Measurements from ENCODE around the gene AFDN. TPM values are rescaled to one million over a fixed set of nuclear protein-coding genes. Genes with fewer than 3 reads are reported as not detected.

AFDN gene
- polyA plus RNA-seq, 1 of the 3 experiments (the other 2 are of a cell fraction) = 25.1 TPM

DNA sequence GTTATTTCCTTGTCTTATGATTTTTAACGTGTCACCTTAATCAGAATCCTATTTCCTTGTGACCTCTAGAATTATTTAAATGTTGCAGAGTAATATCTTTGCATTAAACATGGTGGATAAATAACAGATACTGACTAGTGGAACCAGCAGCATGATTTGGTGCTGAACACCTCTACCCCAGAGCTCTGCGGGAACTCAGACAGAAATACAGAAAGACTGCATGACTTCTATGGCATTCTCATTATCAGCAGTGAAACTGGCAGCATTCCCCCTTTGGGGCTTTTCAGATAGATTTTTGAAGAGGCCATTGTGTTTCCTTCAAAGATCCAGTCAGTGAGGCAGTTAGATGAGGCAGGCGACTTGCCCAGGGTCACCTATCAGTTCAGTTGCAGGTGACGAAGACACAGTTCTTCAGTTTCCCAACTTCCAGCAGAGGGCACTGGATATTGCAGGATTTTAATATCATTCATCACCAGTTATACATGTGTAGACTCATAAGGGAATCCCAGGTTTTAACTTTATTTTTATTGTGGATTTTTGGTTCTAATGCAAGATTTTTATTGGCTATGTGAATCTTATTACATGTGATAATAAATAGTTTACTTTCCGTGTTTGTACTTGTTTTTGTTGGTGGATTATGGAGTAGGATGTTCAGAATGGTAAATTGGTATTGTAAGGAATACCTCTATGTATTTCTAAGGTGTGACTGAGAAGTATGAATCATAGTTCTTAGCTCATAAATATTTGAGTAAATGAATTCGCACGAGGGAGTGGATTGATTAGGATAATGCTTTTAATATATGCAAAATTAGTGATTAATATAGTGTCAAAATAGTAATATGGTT is 81.3 kb downstream of the AFDN start (continued):
- TF ChIP-seq, protein P1, sequence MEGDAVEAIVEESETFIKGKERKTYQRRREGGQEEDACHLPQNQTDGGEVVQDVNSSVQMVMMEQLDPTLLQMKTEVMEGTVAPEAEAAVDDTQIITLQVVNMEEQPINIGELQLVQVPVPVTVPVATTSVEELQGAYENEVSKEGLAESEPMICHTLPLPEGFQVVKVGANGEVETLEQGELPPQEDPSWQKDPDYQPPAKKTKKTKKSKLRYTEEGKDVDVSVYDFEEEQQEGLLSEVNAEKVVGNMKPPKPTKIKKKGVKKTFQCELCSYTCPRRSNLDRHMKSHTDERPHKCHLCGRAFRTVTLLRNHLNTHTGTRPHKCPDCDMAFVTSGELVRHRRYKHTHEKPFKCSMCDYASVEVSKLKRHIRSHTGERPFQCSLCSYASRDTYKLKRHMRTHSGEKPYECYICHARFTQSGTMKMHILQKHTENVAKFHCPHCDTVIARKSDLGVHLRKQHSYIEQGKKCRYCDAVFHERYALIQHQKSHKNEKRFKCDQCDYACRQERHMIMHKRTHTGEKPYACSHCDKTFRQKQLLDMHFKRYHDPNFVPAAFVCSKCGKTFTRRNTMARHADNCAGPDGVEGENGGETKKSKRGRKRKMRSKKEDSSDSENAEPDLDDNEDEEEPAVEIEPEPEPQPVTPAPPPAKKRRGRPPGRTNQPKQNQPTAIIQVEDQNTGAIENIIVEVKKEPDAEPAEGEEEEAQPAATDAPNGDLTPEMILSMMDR (IDR thresholded peaks at IDR 0.05) = peak; percentile 52
- TF ChIP-seq FOXJ3 (CRISPR knock-in tag; IDR thresholded peaks at IDR 0.05) = no peak

DNA sequence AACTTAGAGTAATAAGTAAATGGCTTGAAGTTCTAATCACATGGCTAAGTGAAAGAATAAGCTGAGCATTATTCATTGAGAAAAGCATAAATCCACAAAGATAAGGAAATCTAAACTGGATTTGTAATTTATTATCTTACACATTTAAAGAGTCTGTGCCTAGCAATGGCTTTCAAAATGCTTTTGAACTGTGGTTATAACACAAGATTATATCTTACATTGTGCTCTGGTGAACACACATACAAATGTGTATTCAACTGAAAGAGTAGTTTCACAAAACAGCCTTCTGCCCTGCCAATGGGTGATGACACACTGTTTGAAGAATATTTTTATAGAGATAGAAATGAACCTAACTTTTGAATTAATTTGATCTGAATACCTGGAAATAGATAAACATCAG is 83.3 kb downstream of the AFDN start:
- Histone ChIP-seq H3K4me1 (ENCODE audit: control insufficient read depth in 1 of 2, insufficient read depth in 2 of 2, low read depth in 1 of 2, low read length in 1 of 2) (peaks cover 0 to 13% of the 10 kb centered on the region in 2 experiments; a peak in 2 of 4 replicates), H3K4me3 (ENCODE audit: low read depth in 2 of 2, low read length in 1 of 2) (no peak overlapping the region), H4K20me1 (ENCODE audit: insufficient read depth) (no peaks in the 10 kb centered on the region), H3K36me3 (replicated peaks in 1 of 2; ENCODE audit: control insufficient read depth in 1 of 2, insufficient read depth in 2 of 2, low read length in 1 of 2) (peaks cover 29 to 44% of the 10 kb centered on the region in 2 experiments), H2AFZ (ENCODE audit: low read depth) (no peak overlapping the region), H3K27me3 (ENCODE audit: insufficient read depth) (no peaks in the 10 kb centered on the region), H3F3A (replicated peaks; ENCODE audit: insufficient read depth) (no peaks in the 10 kb centered on the region), H3K79me2 (ENCODE audit: insufficient read depth) (no peaks in the 10 kb centered on the region), H3K9me3 (no peaks in the 10 kb centered on the region), H3K27ac (ENCODE audit: low read depth in 2 of 2, low read length in 1 of 2) (peak overlapping the region in 1 of 2 experiments; percentile 16; a peak in 1 of 4 replicates), H3K9ac (no peak overlapping the region), H3K4me2 (no peak overlapping the region), H3K9me2 (no peaks in the 10 kb centered on the region)
- POLR2A ChIA-PET = no interaction called here
- CTCF ChIA-PET = interaction anchor here (1.5 to 2.6 kb wide), 3 partner anchors 11 to 58 kb away, joined by 3 to 9 read pairs (median 5); no protein-coding TSS in a partner anchor
- TF ChIP-seq EP300 (IDR thresholded peaks at IDR 0.05; ENCODE audit: borderline replicate concordance in 1 of 2, low read depth in 1 of 2, low read length in 1 of 2) (peak in 1 of 2 experiments; percentile 32; a peak in 1 of 4 replicates), RAD21 (IDR thresholded peaks at IDR 0.05; ENCODE audit: low read length) (no peak), FOSL2 (IDR thresholded peaks at IDR 0.05; ENCODE audit: borderline replicate concordance, low read depth) (no peak), RCOR1 (IDR thresholded peaks at IDR 0.05; ENCODE audit: low read length) (peak; percentile 65; the same call in 1 of the 2 replicates), SIN3A (IDR thresholded peaks at IDR 0.05; ENCODE audit: borderline replicate concordance, low read depth, low read length) (no peak), GATA2 (CRISPR knock-in tag; IDR thresholded peaks at IDR 0.05) (peak; percentile 67), RXRA (IDR thresholded peaks at IDR 0.05; ENCODE audit: borderline replicate concordance, low read depth) (no peak), YY1 (IDR thresholded peaks at IDR 0.05; ENCODE audit: low read depth) (no peak), TAF1 (IDR thresholded peaks at IDR 0.05; ENCODE audit: borderline replicate concordance, low read depth, low read length) (no peak), MXI1 (IDR thresholded peaks at IDR 0.05; ENCODE audit: low read depth, low read length) (no peak), SMC3 (IDR thresholded peaks at IDR 0.05; ENCODE audit: low read depth, low read length) (no peak), CHD2 (IDR thresholded peaks at IDR 0.05; ENCODE audit: low read length, partially characterized antibody) (peak; percentile 31)
- TF ChIP-seq, protein P1 (IDR thresholded peaks at IDR 0.05) = no peak
- DNase-seq = peak; percentile 21
